Activated naive CD4-positive, alpha-beta T cell treated with anti-CD3 and anti-CD28 coated beads, Interleukin-2, amount 50 U/mL, for 24 hours (primary cell): ENCODE data around the gene DGLUCY.
"Not testable (repeated sequence)": the region's sequence is repeated elsewhere in the genome, so short reads cannot be mapped to it uniquely, and the experiment has no call there.

ENCODE experiments used
- H3K27ac Mint-ChIP-seq: one replicate; pipeline ENCODE4 v1.8.0; 2021; ENCODE audit warnings: mild to moderate bottlenecking, mixed read lengths
- H3K27me3 Mint-ChIP-seq: one replicate; pipeline ENCODE4 v1.8.0; 2021; ENCODE audit warnings: mixed read lengths
- H3K36me3 Mint-ChIP-seq: one replicate; pipeline ENCODE4 v1.8.0; 2021; ENCODE audit warnings: mixed read lengths
- H3K4me1 Mint-ChIP-seq: one replicate; pipeline ENCODE4 v1.8.0; 2021; ENCODE audit warnings: mixed read lengths
- H3K4me3 Mint-ChIP-seq: one replicate; pipeline ENCODE4 v1.8.0; 2021; ENCODE audit warnings: mild to moderate bottlenecking, mixed read lengths
- H3K9me3 Mint-ChIP-seq: one replicate; pipeline ENCODE4 v1.8.0; 2021; ENCODE audit warnings: mixed read lengths

DGLUCY gene

DNA sequence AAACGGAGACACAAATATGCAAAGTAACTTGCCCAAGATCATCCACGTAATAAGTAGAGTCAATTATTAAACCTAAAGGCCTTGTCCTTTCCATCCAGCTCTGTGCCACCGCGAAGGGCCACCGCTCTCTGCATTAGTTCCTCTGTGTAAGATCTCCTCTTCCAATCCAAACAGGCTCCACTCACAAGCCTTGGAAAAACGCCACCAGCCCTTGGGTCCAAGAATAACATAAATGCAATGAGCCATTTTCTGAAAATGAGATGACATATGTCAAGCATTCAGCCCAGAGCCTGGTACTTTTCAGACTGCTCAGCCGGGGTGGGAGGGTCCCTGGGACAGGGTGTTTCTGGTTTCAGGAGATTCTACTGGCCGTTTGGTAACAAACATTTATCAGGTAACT, 30.0 kb downstream of the DGLUCY start:
- peaks cover 6% of the 10 kb centered on the region for H3K36me3 Mint-ChIP-seq
- H3K27me3 Mint-ChIP-seq: no peaks in the 10 kb centered on the region
- no peak overlapping the region for H3K4me3 Mint-ChIP-seq
- peaks cover 44% of the 10 kb centered on the region for H3K4me1 Mint-ChIP-seq
- H3K27ac Mint-ChIP-seq: no peak overlapping the region
- H3K9me3 Mint-ChIP-seq: no peaks in the 10 kb centered on the region

DNA sequence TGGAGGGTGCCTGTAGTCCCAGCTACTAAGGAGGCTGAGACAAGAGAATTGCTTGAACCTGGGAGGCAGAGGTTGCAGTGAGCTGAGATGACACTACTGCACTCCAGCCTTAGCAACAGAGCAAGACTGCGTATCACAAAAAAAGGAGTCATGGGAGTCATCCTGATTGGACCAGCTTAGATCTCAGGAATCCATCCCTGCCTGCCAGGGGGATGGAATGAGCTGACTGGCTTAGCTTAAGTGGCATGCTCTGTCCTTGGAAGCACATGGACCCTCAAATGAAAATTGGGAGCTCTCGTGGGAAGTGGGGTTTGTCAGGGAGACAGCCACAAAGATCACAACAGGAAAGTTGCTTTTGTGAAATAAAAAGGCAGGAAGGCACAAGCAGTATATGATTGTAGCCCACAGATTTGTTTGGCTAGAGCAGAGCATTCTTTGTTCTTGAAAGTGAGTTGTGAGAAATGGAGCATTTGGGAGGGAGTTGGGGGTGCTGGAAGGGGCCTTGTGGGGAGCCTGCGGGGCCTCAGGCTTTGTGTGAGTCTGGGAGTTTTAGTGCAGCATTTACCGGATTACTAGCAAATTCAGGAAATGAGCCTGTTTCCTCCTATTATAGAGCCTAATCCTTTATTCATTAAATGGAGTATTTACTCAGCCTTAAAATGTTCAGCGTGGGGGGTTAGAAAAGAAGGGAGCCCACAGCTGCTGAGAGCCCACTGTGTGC, 30.7 kb downstream of the DGLUCY start:
- Mint-ChIP-seq H3K4me3 (no peak overlapping the region), H3K27ac (no peak overlapping the region), H3K27me3 (no peaks in the 10 kb centered on the region), H3K4me1 (peaks cover 38% of the 10 kb centered on the region), H3K36me3 (peaks cover 6% of the 10 kb centered on the region), H3K9me3 (no peaks in the 10 kb centered on the region)

DNA sequence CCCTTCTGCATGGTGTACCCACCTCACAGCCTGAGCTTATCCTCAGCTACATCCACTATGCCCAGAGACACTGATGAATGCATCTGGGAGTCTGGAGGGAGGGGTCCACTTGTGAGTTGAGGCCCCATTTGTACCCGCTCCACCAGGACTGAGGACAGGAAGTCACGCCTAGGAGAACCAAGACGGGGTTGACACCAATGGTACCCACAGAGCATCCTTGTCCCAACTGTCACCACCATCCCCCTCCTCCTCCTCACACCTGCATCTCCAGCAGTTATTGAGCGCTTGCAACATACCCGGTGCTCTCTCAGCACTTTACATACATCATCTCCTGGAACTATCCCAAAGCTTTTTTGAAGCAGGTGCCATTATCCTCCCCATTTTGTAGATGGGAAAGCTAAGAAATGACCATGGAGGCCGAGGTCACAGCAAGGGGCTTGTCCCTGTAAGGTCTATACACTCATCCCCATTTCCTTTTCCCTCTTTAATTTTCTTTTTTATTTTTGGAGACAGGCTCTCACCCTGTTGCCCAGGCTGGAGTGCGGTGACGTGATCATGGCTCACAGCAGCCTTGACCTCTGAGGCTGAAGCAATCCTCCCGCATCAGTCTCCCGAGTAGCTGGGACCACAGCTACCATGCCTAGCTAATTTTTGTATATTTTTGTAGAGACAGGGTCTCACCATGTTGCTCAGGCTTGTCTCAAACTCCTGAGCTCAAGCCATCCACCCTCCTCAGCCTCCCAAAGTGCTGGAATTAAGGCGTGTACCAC, 31.7 kb downstream of the DGLUCY start:
- no peak overlapping the region for H3K27ac Mint-ChIP-seq
- H3K36me3 Mint-ChIP-seq: peaks cover 6% of the 10 kb centered on the region
- no peaks in the 10 kb centered on the region for H3K27me3 Mint-ChIP-seq
- H3K4me1 Mint-ChIP-seq: peaks cover 28% of the 10 kb centered on the region
- H3K4me3 Mint-ChIP-seq: no peak overlapping the region
- H3K9me3 Mint-ChIP-seq: no peaks in the 10 kb centered on the region

DNA sequence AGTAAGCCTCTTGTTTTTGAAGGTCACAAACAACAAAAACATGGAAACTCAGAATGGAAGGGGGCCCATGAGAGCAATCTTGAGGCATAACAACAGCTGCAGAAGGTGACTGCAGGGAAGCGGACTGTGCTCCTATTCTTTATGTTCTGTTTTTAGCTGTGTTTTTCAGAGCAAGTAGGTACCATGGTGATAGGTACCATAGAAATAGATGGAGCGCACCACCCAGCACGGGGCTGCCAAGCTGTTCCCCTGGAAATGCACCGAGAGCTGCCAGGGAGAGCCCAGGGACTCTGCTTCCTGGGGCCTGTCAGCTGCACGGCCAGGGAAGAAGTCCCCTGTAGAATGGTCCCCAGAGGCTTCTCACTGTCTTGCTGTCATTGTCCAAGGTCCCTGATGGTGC, 32.8 kb downstream of the DGLUCY start:
- no peaks in the 10 kb centered on the region for H3K27me3 Mint-ChIP-seq
- peaks cover 22% of the 10 kb centered on the region for H3K4me1 Mint-ChIP-seq
- no peak overlapping the region for H3K4me3 Mint-ChIP-seq
- no peak overlapping the region for H3K27ac Mint-ChIP-seq
- peaks cover 7% of the 10 kb centered on the region for H3K36me3 Mint-ChIP-seq
- no peaks in the 10 kb centered on the region for H3K9me3 Mint-ChIP-seq

DNA sequence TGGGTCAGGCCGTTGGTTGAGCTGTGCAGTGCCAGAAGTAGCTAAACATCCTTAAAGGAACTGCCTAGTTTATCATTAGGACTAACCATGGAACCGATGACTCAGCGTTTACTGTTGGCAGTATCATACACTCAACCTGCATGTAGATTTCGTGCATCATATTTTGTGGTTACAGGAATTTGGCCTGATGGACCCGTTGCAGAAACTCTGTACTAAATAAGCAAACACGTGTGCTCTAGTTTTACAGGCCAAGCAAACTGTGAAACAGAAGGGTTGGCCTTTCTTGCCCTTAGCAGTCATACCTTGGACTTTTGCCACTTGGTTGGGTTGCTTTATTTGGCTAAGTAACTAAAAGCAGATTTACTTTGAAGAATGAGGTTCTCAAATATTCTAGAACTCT, 35.6 kb downstream of the DGLUCY start:
- no peaks in the 10 kb centered on the region for H3K9me3 Mint-ChIP-seq
- H3K4me1 Mint-ChIP-seq: peaks cover 11% of the 10 kb centered on the region
- no peaks in the 10 kb centered on the region for H3K27me3 Mint-ChIP-seq
- no peak overlapping the region for H3K27ac Mint-ChIP-seq
- H3K36me3 Mint-ChIP-seq: peaks cover 3% of the 10 kb centered on the region
- H3K4me3 Mint-ChIP-seq: no peak overlapping the region

DNA sequence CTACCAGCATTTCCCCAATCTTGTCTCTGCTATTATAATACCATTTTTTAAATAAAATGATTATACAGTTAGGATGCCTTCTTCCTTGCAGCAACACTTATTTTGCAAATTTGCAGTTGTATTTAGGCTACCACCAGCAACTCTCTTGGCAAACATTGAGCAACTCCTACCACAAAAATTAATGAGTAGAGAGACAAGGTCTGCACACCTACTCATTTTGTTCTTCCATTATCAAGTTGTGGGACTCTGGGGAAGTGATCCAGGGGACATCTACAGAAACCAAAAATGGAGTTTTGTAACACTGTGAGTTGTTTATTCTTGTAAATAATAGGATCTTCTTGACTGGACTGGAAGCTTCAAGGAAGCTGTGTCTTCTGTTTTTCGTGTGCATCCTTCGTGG, 38.6 kb downstream of the DGLUCY start:
- Mint-ChIP-seq H3K4me3 (no peak overlapping the region), H3K9me3 (no peaks in the 10 kb centered on the region), H3K36me3 (peaks cover 2% of the 10 kb centered on the region), H3K27ac (no peak overlapping the region), H3K27me3 (no peaks in the 10 kb centered on the region), H3K4me1 (peaks cover 13% of the 10 kb centered on the region)

DNA sequence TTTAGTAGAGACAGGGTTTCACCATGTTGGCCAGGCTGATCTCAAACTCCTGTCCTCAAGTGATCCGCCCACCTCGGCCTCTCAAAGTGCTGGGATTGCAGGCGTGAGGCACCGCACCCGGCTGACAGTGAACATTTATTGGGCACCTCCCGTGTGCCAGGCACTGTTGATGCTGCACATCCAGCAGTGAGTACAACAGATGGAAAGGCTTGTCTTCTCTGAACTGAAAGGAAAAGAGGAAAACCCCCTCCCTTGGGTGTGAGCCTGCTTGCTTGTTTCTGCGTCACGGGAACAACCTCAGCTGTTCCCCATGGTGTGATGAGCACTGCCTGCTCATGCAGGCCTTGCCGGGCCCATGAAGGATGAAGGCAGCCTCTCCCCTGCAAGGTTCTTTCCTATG, 39.5 kb downstream of the DGLUCY start:
- no peaks in the 10 kb centered on the region for H3K27me3 Mint-ChIP-seq
- no peak overlapping the region for H3K4me3 Mint-ChIP-seq
- H3K4me1 Mint-ChIP-seq: peaks cover 13% of the 10 kb centered on the region
- H3K36me3 Mint-ChIP-seq: peaks cover 4% of the 10 kb centered on the region
- no peak overlapping the region for H3K27ac Mint-ChIP-seq
- no peaks in the 10 kb centered on the region for H3K9me3 Mint-ChIP-seq

DNA sequence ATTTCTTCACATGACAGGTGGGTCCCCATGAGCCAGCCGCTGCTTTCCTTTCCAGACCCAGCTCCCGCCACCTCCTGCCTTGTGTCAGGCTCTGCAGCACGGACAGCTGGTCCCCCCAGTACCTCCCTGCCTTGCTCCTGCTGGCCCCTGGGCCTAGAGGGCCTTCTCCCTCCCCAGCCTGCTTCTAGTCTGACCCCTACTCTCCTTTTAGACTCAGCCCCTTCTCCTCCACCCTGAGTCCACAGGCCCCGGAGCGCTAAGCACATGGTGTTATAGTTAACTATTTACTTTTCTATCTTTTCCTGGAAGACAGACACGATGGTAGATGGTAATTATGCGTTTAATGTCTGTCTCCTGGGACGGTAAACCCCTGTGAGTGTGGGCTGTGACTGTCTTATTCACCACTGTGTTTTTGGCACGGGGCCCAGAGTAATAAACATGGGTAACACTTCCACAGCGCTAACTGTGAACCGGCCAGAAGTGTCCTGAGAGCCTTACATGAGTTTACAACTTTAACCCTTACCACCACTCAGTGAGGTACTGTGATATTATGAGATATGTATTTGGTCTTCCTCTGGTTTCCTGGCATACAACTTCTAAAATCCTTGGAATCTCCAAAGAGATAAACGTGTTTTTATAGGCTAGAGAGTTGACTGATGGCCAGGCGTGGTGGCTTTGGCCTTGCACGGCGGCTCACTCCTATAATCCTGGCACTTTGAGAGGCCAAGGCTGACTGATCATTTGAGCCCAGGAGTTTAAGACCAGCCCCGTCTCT, 41.2 kb downstream of the DGLUCY start:
- H3K4me3 Mint-ChIP-seq: no peak overlapping the region
- H3K36me3 Mint-ChIP-seq: peaks cover 4% of the 10 kb centered on the region
- H3K27ac Mint-ChIP-seq: no peak overlapping the region
- H3K4me1 Mint-ChIP-seq: peaks cover 13% of the 10 kb centered on the region
- no peaks in the 10 kb centered on the region for H3K9me3 Mint-ChIP-seq
- no peaks in the 10 kb centered on the region for H3K27me3 Mint-ChIP-seq

DNA sequence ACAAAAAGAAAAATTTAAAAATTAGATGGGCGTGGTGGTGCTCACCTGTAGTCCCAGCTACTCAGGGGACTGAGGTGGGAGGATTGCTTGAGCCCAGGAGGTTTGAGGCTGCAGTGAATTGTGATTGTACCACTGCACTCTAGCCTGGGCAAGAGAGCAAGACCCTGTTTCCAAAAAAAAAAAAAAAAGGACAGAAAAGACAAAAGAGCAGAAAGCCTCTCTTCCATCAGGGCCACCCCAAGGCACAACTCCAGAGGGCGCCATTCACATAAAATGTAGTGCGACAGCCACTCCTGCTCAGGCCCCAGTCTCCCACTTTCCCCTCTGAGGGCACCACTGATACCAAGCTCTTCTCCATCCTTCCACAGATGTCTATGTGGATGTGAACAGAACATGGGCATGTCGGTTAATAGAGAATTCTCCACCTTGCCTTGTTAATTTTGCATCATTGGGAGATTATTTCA, 41.8 kb downstream of the DGLUCY start:
- no peaks in the 10 kb centered on the region for H3K9me3 Mint-ChIP-seq
- peaks cover 4% of the 10 kb centered on the region for H3K36me3 Mint-ChIP-seq
- peaks cover 13% of the 10 kb centered on the region for H3K4me1 Mint-ChIP-seq
- H3K27ac Mint-ChIP-seq: no peak overlapping the region
- no peaks in the 10 kb centered on the region for H3K27me3 Mint-ChIP-seq
- H3K4me3 Mint-ChIP-seq: no peak overlapping the region

DNA sequence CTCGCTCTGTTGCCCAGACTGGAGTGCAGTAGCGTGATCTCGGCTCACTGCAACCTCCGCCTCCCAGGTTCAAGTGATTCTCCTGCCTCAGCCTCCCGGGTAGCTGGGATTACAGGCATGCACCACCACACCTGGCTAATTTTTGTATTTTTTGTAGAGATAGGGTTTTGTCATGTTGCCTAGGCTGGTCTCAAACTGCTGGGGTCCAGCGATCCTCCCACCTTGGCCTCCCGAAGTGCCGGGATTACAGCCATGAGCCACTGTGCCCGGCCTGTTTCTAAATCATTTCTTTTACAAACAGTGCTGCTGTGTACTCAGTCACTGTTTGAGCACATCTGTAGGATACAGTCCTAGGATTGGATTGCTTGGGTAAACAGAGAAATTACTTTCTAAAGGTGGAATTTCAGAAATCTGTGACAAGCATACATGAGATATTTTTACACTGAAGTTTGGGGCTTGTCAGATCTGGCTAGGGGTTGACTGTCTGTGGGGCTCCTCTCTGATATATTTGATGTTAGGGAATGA, 42.3 kb downstream of the DGLUCY start:
- H3K4me1 Mint-ChIP-seq: peaks cover 13% of the 10 kb centered on the region
- not testable (repeated sequence) for H3K36me3 Mint-ChIP-seq, H3K9me3 Mint-ChIP-seq, H3K27me3 Mint-ChIP-seq, H3K27ac Mint-ChIP-seq, H3K4me3 Mint-ChIP-seq

DNA sequence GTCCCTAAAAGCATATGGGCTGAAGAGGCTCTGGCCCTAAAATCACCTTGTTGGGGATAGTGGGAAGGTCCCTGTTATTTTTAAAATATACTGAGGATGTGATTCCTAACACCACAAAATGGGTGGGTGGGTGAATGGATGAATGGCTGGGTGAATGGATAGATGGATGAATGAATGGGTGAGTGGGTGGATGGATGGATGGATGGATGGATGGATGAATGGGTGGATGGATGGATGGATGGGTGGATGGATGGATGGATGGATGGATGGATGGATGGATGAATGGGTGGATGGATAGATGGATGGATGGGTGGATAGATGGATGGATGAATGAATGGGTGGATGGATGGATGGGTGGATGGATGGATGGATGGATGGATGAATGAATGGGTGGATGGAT, 43.0 kb downstream of the DGLUCY start:
- not testable (repeated sequence) for H3K4me3 Mint-ChIP-seq, H3K27me3 Mint-ChIP-seq, H3K36me3 Mint-ChIP-seq, H3K9me3 Mint-ChIP-seq, H3K27ac Mint-ChIP-seq
- H3K4me1 Mint-ChIP-seq: peaks cover 13% of the 10 kb centered on the region

DNA sequence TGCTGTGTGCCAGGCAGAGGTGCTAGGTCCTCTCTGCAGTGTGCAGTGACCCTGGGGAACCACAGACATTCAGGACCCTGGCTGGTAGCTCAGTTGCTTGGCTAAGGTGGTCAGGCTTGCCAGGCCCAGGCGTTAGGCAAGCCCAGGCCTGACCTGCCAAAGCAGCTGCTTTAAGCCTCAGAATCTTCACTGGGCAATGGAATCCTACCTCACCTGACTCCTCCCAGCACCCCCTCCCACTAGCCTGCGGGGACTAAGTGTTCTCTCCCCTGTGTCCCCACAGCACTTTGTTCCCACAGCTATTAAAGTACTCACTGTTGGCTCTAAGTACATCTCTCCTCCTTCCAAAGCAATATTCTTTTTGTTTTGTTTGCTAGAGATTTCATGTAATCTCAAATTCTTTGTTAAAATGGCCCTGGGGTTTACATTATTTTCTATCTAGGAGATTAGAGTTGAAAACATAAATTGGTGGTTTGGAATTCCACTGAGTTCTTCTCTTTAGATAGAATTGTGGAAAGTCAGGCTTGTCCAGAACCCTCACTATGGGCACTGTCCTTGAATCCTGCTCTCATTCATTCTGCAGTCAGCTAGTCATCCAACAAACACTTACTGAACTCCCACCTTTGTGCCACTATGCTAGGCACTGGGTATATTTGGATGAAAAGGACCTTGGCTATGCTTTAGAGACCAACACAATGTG, 44.4 kb downstream of the DGLUCY start:
- Mint-ChIP-seq H3K9me3 (no peaks in the 10 kb centered on the region), H3K4me1 (peaks cover 13% of the 10 kb centered on the region), H3K36me3 (peaks cover 4% of the 10 kb centered on the region), H3K27me3 (no peaks in the 10 kb centered on the region), H3K4me3 (no peak overlapping the region), H3K27ac (no peak overlapping the region)

DNA sequence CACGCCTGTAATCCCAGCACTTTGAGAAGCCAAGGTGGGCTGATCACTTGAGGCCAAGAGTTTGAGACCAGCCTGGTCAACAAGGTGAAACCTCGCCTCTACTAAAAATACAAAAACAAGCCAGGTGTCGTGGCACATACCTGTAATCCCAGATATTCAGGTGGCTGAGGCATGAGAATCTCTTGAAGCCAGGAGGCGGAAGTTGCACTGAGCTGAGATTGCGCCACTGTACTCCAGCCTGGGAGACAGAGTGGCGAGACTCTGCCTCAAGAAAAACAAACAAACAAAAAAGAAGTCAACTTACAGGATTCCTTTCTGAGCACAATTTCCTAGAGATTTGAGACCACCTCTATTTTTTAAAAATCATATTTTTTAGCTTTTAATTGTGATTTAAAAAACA, 45.3 kb downstream of the DGLUCY start:
- Mint-ChIP-seq H3K36me3 (peaks cover 4% of the 10 kb centered on the region), H3K27ac (no peak overlapping the region), H3K27me3 (no peaks in the 10 kb centered on the region), H3K9me3 (no peaks in the 10 kb centered on the region), H3K4me3 (no peak overlapping the region), H3K4me1 (peaks cover 10% of the 10 kb centered on the region)

DNA sequence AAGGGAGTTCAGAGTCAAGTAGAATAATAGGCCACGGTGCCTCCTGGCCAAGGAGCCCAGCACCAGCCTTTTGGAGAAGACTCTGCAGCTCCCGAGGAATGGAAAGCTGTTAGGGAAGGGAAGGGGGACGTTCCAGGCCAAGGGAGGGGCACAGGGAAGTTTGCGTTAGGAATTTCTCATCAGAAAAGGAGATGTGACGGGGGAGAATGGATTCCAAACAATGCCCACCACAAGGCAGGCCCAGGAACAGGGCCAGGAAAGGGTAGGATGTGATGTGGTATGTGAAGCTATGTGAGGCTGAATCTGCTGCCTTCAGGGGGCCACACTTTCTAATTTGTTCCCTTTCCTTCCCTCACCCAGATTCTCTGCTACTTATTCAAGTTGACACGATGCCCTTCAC, 46.0 kb downstream of the DGLUCY start:
- no peak overlapping the region for H3K27ac Mint-ChIP-seq
- H3K4me1 Mint-ChIP-seq: peaks cover 3% of the 10 kb centered on the region
- no peaks in the 10 kb centered on the region for H3K27me3 Mint-ChIP-seq
- H3K4me3 Mint-ChIP-seq: no peak overlapping the region
- H3K36me3 Mint-ChIP-seq: peaks cover 4% of the 10 kb centered on the region
- H3K9me3 Mint-ChIP-seq: no peaks in the 10 kb centered on the region

DNA sequence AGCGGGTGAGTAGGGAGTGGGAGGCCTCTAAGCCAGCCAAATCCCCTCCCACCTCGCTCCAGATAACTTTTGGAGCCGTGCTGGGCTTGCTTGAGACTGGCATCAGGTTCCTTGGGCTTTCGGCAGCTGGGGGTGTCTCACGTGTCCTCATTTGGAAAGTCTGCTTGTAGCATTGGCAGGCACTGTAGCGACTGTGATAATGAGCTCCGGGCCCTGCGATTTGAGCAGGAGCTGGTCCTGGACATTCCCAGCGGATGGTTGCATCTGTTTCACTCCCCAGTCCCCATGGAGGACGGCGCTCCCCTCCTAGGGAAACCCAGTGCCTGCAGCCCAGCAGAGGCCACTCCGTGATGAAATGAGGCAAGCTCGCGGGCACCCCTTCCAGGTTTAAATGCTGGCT, 49.4 kb downstream of the DGLUCY start:
- Mint-ChIP-seq H3K4me1 (no peaks in the 10 kb centered on the region), H3K36me3 (peaks cover 6% of the 10 kb centered on the region), H3K4me3 (no peak overlapping the region)

More for the DNA sequence above, 49.4 kb downstream of the DGLUCY start:
- H3K27ac Mint-ChIP-seq: no peak overlapping the region
- H3K27me3 Mint-ChIP-seq: no peaks in the 10 kb centered on the region
- H3K9me3 Mint-ChIP-seq: no peaks in the 10 kb centered on the region
